ENCODE data around the gene LITAF.

The LITAF gene

GRCh38 chr16:11586856-11587642 lies at the start of gene LITAF:
Gene LITAF, minus strand, starts transcription at chr16:11586919. Its CDS starts 30,189 bp downstream, at chr16:11556730.
- DNase-seq (ENCODE audit: low read depth, low spot score), result peak; percentile 83

- no peak for DNase-seq (ENCODE audit: low read depth, low spot score)
Measured at GRCh38 chr16:11636172-11636721, 49.5 kb upstream of the LITAF start.

GRCh38 chr16:11635679-11636171 lies 49.0 kb upstream of the LITAF start:
- DNase-seq (ENCODE audit: low read depth, low spot score), result no peak

GRCh38 chr16:11635113-11635652 lies 48.5 kb upstream of the LITAF start:
- no peak for DNase-seq (ENCODE audit: low read depth, low spot score)

GRCh38 chr16:11634312-11634711 lies 47.6 kb upstream of the LITAF start:
- DNase-seq (ENCODE audit: low read depth, low spot score), result no peak

- no peak for DNase-seq (ENCODE audit: low read depth, low spot score)
Measured at GRCh38 chr16:11633113-11633512, 46.4 kb upstream of the LITAF start.

GRCh38 chr16:11632455-11632939 lies 45.8 kb upstream of the LITAF start:
- peak; percentile 90 for DNase-seq (ENCODE audit: low read depth, low spot score)

GRCh38 chr16:11631214-11631613 lies 44.5 kb upstream of the LITAF start:
- no peak for DNase-seq (ENCODE audit: low read depth, low spot score)

- DNase-seq (ENCODE audit: low read depth, low spot score), result no peak
Measured at GRCh38 chr16:11630768-11631056, 44.0 kb upstream of the LITAF start.

GRCh38 chr16:11630046-11630767 lies 43.5 kb upstream of the LITAF start:
- no peak for DNase-seq (ENCODE audit: low read depth, low spot score)

- no peak for DNase-seq (ENCODE audit: low read depth, low spot score)
Measured at GRCh38 chr16:11629071-11630030, 42.6 kb upstream of the LITAF start.

- DNase-seq (ENCODE audit: low read depth, low spot score), result peak; percentile 75
Measured at GRCh38 chr16:11627822-11628457, 41.2 kb upstream of the LITAF start.

- no peak for DNase-seq (ENCODE audit: low read depth, low spot score)
Measured at GRCh38 chr16:11627292-11627663, 40.6 kb upstream of the LITAF start.

- DNase-seq (ENCODE audit: low read depth, low spot score), result no peak
Measured at GRCh38 chr16:11626657-11627291, 40.1 kb upstream of the LITAF start.

- DNase-seq (ENCODE audit: low read depth, low spot score), result no peak
Measured at GRCh38 chr16:11625769-11626168, 39.0 kb upstream of the LITAF start.

- DNase-seq (ENCODE audit: low read depth, low spot score), result no peak
Measured at GRCh38 chr16:11624636-11625607, 38.2 kb upstream of the LITAF start.

- no peak for DNase-seq (ENCODE audit: low read depth, low spot score)
Measured at GRCh38 chr16:11624205-11624604, 37.5 kb upstream of the LITAF start.

GRCh38 chr16:11621920-11622651 lies 35.4 kb upstream of the LITAF start:
- DNase-seq (ENCODE audit: low read depth, low spot score), result peak; percentile 16
